ENCODE results near the gene MRPL28.

The MRPL28 gene

DNA sequence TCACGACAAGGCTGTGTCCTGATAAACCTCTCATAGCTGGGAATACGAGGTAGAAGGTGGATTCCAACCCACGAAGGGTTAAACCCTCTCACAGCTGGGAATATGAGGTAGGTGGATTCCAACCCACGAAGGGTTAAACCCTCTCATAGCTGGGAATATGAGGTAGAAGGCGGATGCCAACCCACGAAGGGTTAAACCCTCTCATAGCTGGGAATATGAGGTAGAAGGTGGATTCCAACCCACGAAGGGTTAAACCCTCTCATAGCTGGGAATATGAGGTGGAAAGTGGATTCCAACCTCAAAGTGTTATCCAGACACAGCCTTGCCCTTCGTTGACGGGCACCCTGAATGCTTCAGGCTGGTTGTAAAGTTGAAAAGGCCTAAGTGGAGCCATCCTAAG, 48.8 kb downstream of the MRPL28 start:
- TF ChIP-seq, protein P1, sequence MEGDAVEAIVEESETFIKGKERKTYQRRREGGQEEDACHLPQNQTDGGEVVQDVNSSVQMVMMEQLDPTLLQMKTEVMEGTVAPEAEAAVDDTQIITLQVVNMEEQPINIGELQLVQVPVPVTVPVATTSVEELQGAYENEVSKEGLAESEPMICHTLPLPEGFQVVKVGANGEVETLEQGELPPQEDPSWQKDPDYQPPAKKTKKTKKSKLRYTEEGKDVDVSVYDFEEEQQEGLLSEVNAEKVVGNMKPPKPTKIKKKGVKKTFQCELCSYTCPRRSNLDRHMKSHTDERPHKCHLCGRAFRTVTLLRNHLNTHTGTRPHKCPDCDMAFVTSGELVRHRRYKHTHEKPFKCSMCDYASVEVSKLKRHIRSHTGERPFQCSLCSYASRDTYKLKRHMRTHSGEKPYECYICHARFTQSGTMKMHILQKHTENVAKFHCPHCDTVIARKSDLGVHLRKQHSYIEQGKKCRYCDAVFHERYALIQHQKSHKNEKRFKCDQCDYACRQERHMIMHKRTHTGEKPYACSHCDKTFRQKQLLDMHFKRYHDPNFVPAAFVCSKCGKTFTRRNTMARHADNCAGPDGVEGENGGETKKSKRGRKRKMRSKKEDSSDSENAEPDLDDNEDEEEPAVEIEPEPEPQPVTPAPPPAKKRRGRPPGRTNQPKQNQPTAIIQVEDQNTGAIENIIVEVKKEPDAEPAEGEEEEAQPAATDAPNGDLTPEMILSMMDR (IDR thresholded peaks at IDR 0.05), result no peak
- no peak overlapping the region for H3K27ac ChIP-seq

GRCh38 chr16:320206-320605, 50.1 kb downstream of the MRPL28 start:
- no peak for TF ChIP-seq ZFX (IDR thresholded peaks at IDR 0.05; ENCODE audit: borderline replicate concordance)
- TF ChIP-seq, protein P1 (IDR thresholded peaks at IDR 0.05), result no peak

DNA sequence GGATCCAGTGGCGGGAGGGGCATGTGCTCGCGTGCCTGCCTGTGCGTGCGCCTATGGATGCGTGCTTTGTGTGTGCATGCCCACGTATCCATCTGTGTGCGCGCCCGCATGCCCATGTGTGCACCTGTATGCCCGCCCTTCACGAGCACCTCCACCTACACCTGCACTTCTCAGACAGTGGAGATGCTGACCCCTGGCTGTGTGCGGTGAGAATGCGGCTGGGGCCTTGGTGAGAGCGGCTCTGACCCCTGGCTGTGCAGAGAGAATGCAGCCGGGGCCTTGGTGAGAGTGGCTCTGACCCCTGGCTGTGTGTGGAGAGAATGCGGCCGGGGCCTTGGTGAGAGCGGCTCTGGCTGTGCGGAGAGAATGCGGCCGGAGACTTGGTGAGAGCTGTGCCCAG, 51.7 kb downstream of the MRPL28 start:
- H3K27ac ChIP-seq, result no peak overlapping the region
- TF ChIP-seq ZFX (IDR thresholded peaks at IDR 0.05; ENCODE audit: borderline replicate concordance), result no peak
- TF ChIP-seq, protein P1 (IDR thresholded peaks at IDR 0.05), result peak; percentile 28

More at GRCh38 chr16:320206-320605, 50.1 kb downstream of the MRPL28 start:
- H3K27ac ChIP-seq, result no peak overlapping the region

DNA sequence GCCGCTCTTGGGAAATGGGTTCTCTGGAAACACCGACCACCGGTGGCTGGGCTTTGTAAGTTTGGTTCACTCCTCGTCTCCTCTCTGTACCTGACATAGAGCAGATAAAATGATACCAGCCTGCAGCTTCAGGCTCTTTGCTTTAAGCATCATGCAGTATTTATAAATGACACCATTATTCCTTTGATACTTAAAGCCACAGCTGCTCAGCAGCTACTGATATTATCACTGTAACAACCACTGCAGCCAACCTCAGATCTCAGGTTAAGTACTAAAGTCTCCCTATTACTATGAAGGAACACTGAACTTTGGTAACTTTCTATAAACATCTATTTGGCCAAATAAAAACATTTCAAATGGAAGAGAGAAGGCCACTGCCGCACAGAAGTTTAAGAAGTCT, 52.8 kb downstream of the MRPL28 start:
- TF ChIP-seq, protein P1 (IDR thresholded peaks at IDR 0.05), result no peak
- no peak for TF ChIP-seq ZFX (IDR thresholded peaks at IDR 0.05; ENCODE audit: borderline replicate concordance)
- no peak overlapping the region for H3K27ac ChIP-seq
